Upper lobe of right lung (tissue), 1 donor: Measurements from ENCODE around the gene CLRN3. TPM values are rescaled to one million over a fixed set of nuclear protein-coding genes. Genes with fewer than 3 reads are reported as not detected.
A peak's percentile ranks its signal among the peaks of the same experiment; 100 is the strongest.

Experiments
- ATAC-seq: fragments of 200-7000 bp; cut with Tn5 transposase; one replicate; pipeline ENCODE4 v1.9.1; 2020; ENCODE audit warnings: mild to moderate bottlenecking, moderate library complexity
- DNase-seq: peaks from one replicate; pipeline ENCODE4 v3.0.0-alpha.2; 2020
- H3K27ac ChIP-seq: fragments of 200-600 bp; one replicate; pipeline ENCODE4 v1.8.0; 2022
- H3K27me3 ChIP-seq: fragments of 200-600 bp; one replicate; pipeline ENCODE4 v1.8.0; 2022; ENCODE audit warnings: mild to moderate bottlenecking
- H3K36me3 ChIP-seq: fragments of 200-600 bp; one replicate; pipeline ENCODE4 v1.8.0; 2022
- H3K4me1 ChIP-seq: fragments of 200-600 bp; one replicate; pipeline ENCODE4 v1.8.0; 2022
- H3K4me3 ChIP-seq: fragments of 200-600 bp; one replicate; pipeline ENCODE4 v1.8.0; 2022; ENCODE audit warnings: mild to moderate bottlenecking
- H3K9me3 ChIP-seq: fragments of 200-600 bp; one replicate; pipeline ENCODE4 v1.8.0; 2022
- CTCF ChIP-seq: fragments of 200-600 bp; IDR thresholded peaks from one replicate; pipeline ENCODE4 v1.8.0; 2022; ENCODE audit warnings: antibody characterized with exemption
- intact Hi-C: fragments of 100-400 bp; cut with DNase I; formaldehyde crosslinking; loops from one replicate; pipeline ENCODE4 v1.11.0; 2022
- total RNA-seq: library from RNA; stranded (reverse); fragmentation: NEBNext Ultra II Directional; extraction: Animal tissue kit (Norgen Biotek cat#: 25700); gene quantifications from one replicate; pipeline ENCODE4 v1.2.1, GENCODE V29; 2021
- donor health status: DM: no; HTN: yes; CAD: no; lungs with severe emphysema.

CLRN3 gene
- total RNA-seq, 1 donor from 2014 or later = not detected

DNA sequence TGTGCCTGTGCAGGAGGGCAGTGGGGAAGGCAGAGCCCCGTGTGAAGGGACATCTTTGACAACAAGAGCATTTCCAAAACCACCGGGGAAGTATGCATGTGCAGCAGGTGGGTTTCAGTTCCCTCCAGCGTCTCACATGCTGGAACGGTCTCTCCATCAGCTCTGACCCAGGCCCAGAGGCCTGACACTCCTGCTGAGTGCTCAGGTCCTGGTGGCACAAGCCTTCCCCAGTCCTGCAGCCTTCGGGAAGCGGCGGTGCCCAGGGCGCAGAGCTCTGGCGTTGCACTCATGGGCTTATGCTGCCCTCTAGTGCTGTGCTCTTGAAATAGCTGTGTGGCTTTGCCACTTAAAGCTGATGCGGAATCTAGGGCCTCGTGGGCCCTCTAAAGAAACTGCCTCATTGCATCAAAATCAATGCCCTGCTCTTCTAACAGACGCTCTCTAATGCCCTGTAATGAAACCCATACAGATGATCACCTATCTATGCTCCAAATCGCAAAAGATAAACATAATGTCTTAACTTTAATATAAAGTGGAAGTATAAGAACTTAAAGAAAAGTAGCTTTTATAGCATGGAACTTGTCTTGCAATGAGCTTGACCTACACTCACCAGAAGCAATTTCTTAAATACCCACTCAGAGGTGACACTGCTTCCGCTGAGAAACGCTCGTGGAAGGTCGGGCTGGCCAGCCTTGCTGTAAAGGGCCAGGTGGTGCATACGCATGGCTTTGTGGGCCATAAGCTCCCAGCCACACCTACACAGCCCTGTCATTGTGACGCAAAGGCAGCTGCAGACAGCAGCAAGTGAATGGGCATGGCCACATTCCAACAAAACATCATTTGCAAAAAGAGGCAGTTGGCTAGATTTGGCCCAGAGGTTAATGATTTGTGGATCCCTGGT, 38.6 kb downstream of the CLRN3 start:
- DNase-seq = peak; percentile 79
- peak; percentile 94 for ATAC-seq
- Histone ChIP-seq H3K4me1 (peaks cover 3% of the 10 kb centered on the region), H3K36me3 (no peaks in the 10 kb centered on the region), H3K4me3 (no peak overlapping the region), H3K27me3 (no peaks in the 10 kb centered on the region), H3K27ac (no peak overlapping the region), H3K9me3 (no peaks in the 10 kb centered on the region)
- intact Hi-C loops = no loop called here
- TF ChIP-seq CTCF = peak; percentile 83

DNA sequence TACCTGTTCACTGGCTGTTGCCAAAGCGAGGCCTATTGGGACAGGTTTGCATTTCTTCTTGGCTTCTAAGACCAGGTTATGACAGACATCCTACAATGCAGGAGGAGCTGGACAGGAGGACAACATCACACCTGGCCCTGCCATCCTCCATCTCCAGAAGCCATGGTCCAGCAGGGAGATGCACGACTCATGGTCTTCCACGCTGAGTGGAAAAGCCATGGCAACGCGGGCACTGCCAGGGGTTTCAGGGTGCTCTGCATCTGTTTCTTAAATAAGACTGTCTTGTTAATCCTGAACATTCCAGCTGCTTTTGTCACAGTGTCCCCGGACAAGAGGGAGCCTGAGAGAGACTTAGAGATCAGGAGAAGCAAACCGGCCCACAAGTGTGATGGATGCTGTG, 40.3 kb downstream of the CLRN3 start:
- no peak for ATAC-seq
- no peaks in the 10 kb centered on the region for H3K36me3 ChIP-seq
- H3K4me1 ChIP-seq = peaks cover 3% of the 10 kb centered on the region
- no peak overlapping the region for H3K27ac ChIP-seq
- no peak for DNase-seq
- H3K9me3 ChIP-seq = no peaks in the 10 kb centered on the region
- intact Hi-C loops = no loop called here
- no peak for TF ChIP-seq CTCF
- H3K27me3 ChIP-seq = no peaks in the 10 kb centered on the region
- H3K4me3 ChIP-seq = no peak overlapping the region

GRCh38 chr10:127851661-127852194, 41.0 kb downstream of the CLRN3 start:
- no peak overlapping the region for H3K27ac ChIP-seq
- ATAC-seq (no peak), DNase-seq (no peak)
- peaks cover 3% of the 10 kb centered on the region for H3K4me1 ChIP-seq
- intact Hi-C loops = no loop called here
- no peak for TF ChIP-seq CTCF
- H3K9me3 ChIP-seq = no peaks in the 10 kb centered on the region
- H3K27me3 ChIP-seq = no peaks in the 10 kb centered on the region
- no peak overlapping the region for H3K4me3 ChIP-seq
- no peaks in the 10 kb centered on the region for H3K36me3 ChIP-seq

- ATAC-seq (no peak), DNase-seq (no peak)
- no peaks in the 10 kb centered on the region for H3K27me3 ChIP-seq
- intact Hi-C loops = no loop called here
- peaks cover 3% of the 10 kb centered on the region for H3K4me1 ChIP-seq
- H3K4me3 ChIP-seq = no peak overlapping the region
- no peaks in the 10 kb centered on the region for H3K9me3 ChIP-seq
- no peak for TF ChIP-seq CTCF
- no peaks in the 10 kb centered on the region for H3K36me3 ChIP-seq
- no peak overlapping the region for H3K27ac ChIP-seq
Measured at GRCh38 chr10:127850944-127851343, 41.8 kb downstream of the CLRN3 start.

- intact Hi-C loops = no loop called here
- H3K27me3 ChIP-seq = no peaks in the 10 kb centered on the region
Measured at GRCh38 chr10:127849921-127850320, 42.8 kb downstream of the CLRN3 start.

More at GRCh38 chr10:127849921-127850320, 42.8 kb downstream of the CLRN3 start:
- TF ChIP-seq CTCF = no peak
- Histone ChIP-seq H3K27ac (no peak overlapping the region), H3K4me1 (peaks cover 3% of the 10 kb centered on the region), H3K36me3 (no peaks in the 10 kb centered on the region), H3K9me3 (no peaks in the 10 kb centered on the region), H3K4me3 (no peak overlapping the region)
- ATAC-seq (no peak), DNase-seq (no peak)
